HFFc6 (cell line): ENCODE data around the gene CENPX. TPM values are rescaled to one million over a fixed set of nuclear protein-coding genes. Genes with fewer than 3 reads are reported as not detected.

Experiments
- DNase-seq: peaks from one replicate; pipeline ENCODE4 v3.0.0-alpha.2; 2018
- H3K27ac Mint-ChIP-seq: 2 replicates; pipeline ENCODE4 v1.8.0; 2020; ENCODE audit warnings: mild to moderate bottlenecking, mixed read lengths
- H3K27me3 Mint-ChIP-seq: 2 replicates; pipeline ENCODE4 v1.8.0; 2021; ENCODE audit warnings: mild to moderate bottlenecking, moderate library complexity, mixed read lengths; ENCODE audit not compliant: insufficient read depth
- H3K36me3 Mint-ChIP-seq: 2 replicates; pipeline ENCODE4 v1.8.0; 2021; ENCODE audit warnings: low read depth, mixed read lengths
- H3K4me1 Mint-ChIP-seq: 2 replicates; pipeline ENCODE4 v1.8.0; 2020; ENCODE audit warnings: low read depth, mixed read lengths
- H3K4me3 Mint-ChIP-seq: 2 replicates; pipeline ENCODE4 v1.8.0; 2020; ENCODE audit warnings: mild to moderate bottlenecking, moderate library complexity, mixed read lengths
- H3K9me3 Mint-ChIP-seq: 2 replicates; pipeline ENCODE4 v1.8.0; 2020; ENCODE audit warnings: mild to moderate bottlenecking, mixed read lengths
- CTCF ChIP-seq: fragments of 200-600 bp; sonication (generic); IDR thresholded peaks from 2 replicates; pipeline ENCODE4 v1.5.0; 2021; ENCODE audit warnings: antibody characterized with exemption, mild to moderate bottlenecking
- total RNA-seq, 6 experiments: library from RNA; stranded (reverse); fragmentation: NEBNext Ultra II Directional; extraction: Animal tissue kit (Norgen Biotek cat#: 25700); gene quantifications; 2 replicates in 1 of 6; 3 replicates in 5 of 6; pipeline ENCODE4 v1.2.3, GENCODE V29; 2021

The CENPX gene
- total RNA-seq, 6 experiments from 2014 or later, result 60.6 to 83.9 (median 73.3) TPM

GRCh38 chr17:82050152-82050760 is 27.6 kb upstream of the CENPX start:
- no peaks in the 10 kb centered on the region for H3K27me3 Mint-ChIP-seq
- no peaks in the 10 kb centered on the region for H3K9me3 Mint-ChIP-seq
- H3K36me3 Mint-ChIP-seq, result peaks cover 5% of the 10 kb centered on the region; the same call in 1 of the 2 replicates
- no peak for DNase-seq
- peak overlapping the region; percentile 88 for H3K4me3 Mint-ChIP-seq
- no peak for TF ChIP-seq CTCF
- H3K27ac Mint-ChIP-seq, result peak overlapping the region; percentile 76
- peaks cover 10% of the 10 kb centered on the region; the same call in 1 of the 2 replicates for H3K4me1 Mint-ChIP-seq

DNA sequence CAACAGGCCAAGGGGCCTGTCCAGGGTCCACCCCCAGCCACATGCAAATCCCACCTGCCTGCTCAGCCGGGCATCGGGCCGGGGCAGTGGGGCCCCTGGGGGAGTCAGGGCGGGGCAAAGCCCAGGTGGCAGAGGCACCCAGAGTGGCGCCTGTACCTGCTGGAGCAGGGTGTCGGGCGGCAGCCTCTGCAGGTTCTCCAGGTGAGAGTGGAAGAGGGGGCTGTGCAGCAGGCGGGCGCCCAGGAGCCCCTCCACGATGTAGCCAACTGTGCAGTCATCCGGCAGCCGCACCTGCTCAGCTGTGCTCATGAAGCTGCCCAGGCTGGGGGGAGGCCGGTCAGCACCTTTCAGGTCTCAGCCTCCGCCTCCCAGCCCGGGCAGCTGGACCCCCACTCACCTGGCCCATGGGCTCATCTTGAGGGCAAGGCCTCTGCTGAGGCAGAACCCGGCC is 26.9 kb upstream of the CENPX start:
- Mint-ChIP-seq H3K36me3 (peaks cover 5% of the 10 kb centered on the region; the same call in 1 of the 2 replicates), H3K4me3 (no peak overlapping the region), H3K27ac (no peak overlapping the region), H3K4me1 (peaks cover 10% of the 10 kb centered on the region; the same call in 1 of the 2 replicates), H3K27me3 (no peaks in the 10 kb centered on the region), H3K9me3 (no peaks in the 10 kb centered on the region)
- no peak for DNase-seq
- no peak for TF ChIP-seq CTCF

DNA sequence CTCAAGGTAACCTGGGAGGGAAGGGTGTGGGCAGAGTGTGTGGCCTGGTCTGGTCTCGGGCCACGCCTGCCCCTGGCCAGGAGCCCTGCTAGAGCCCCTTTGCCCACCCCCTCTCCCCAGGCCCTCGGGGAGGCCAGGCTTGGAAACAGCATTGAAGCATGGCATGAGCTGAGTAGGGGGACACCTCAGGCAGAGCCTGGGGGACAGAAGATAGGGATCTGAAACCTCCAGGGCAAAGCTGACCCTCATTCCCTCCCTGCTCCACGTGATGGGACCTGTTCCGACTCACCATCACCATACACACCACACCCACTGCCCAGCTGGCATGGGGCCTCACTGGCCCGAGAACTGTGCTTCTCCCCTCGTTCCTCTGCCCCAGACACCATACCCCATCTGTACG is 26.4 kb upstream of the CENPX start:
- Mint-ChIP-seq H3K36me3 (peaks cover 5% of the 10 kb centered on the region; the same call in 1 of the 2 replicates), H3K4me3 (no peak overlapping the region)

GRCh38 chr17:82048571-82048971 is 25.9 kb upstream of the CENPX start:
- H3K27ac Mint-ChIP-seq, result no peak overlapping the region
- no peak overlapping the region for H3K4me3 Mint-ChIP-seq
- peaks cover 10% of the 10 kb centered on the region; the same call in 1 of the 2 replicates for H3K4me1 Mint-ChIP-seq
- no peak for TF ChIP-seq CTCF
- H3K9me3 Mint-ChIP-seq, result no peaks in the 10 kb centered on the region
- H3K36me3 Mint-ChIP-seq, result peaks cover 5% of the 10 kb centered on the region; the same call in 1 of the 2 replicates
- no peak for DNase-seq
- H3K27me3 Mint-ChIP-seq, result no peaks in the 10 kb centered on the region

More for the DNA sequence above, 26.4 kb upstream of the CENPX start:
- Mint-ChIP-seq H3K4me1 (peaks cover 10% of the 10 kb centered on the region; the same call in 1 of the 2 replicates), H3K9me3 (no peaks in the 10 kb centered on the region), H3K27me3 (no peaks in the 10 kb centered on the region), H3K27ac (no peak overlapping the region)
- DNase-seq, result no peak
- no peak for TF ChIP-seq CTCF

- Mint-ChIP-seq H3K27ac (no peak overlapping the region), H3K9me3 (no peaks in the 10 kb centered on the region), H3K4me1 (peaks cover 5% of the 10 kb centered on the region; the same call in 1 of the 2 replicates), H3K27me3 (no peaks in the 10 kb centered on the region), H3K36me3 (peaks cover 5% of the 10 kb centered on the region; the same call in 1 of the 2 replicates), H3K4me3 (no peak overlapping the region)
- no peak for DNase-seq
- no peak for TF ChIP-seq CTCF
Measured at GRCh38 chr17:82047914-82048570, 25.4 kb upstream of the CENPX start.
